ENCODE measurements around the gene NMRK2. TPM values are rescaled to one million over a fixed set of nuclear protein-coding genes. Genes with fewer than 3 reads are reported as not detected.
A peak's percentile ranks its signal among the peaks of the same experiment; 100 is the strongest.

Gene NMRK2
- total RNA-seq, 1 experiment from 2014 or later, result 60.0 TPM

DNA sequence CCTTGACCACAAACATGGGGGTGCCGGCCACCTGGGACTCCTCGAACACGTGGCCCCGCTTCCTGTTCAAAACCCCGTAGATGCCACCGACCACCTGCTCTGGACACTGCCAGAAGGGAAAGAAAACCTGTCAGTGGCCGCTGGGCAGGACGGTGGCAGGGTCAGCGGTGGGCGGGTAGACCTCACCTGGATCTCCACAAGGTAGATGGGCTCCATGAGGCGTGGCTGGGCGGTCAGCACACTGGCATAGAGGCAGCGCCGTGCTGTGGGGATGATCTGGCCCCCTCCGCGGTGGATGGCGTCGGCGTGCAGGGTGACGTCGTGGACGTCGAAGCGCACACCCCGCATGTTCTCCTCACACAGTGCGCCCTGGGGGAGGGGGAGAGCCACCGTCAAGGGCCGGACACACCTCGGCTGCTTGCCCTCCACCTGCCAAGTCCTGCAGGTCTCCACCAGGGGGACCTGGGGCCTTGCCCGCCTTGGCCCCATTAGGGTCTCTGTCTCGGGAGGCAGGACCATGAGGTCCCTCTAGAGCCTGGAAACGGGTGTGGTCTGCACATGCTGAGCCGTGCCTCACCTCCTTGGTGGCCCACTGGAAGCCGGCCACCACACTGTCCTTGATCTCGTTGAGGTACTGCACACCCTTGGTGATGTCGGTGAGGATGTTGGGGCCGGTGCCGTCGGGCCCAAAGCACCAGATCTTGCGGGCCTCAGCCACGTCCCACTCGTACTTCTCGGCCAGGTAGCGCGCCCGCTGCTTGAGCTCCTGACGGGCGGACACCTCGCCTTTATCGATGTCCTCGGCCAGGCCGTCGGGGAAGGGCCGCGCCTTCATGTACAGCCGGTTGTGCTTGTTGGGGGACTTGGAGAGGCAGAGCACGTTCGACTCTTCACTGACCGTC is 44.6 kb downstream of the NMRK2 start:
- Histone ChIP-seq H2BK15ac (ENCODE audit: low read depth, low read length) (no peak overlapping the region), H2BK5ac (ENCODE audit: insufficient read length, low read length) (no peak overlapping the region), H2AFZ (ENCODE audit: low read length) (no peak overlapping the region), H3K9ac (ENCODE audit: extremely low read depth, insufficient read length, low read length) (no peak overlapping the region), H4K91ac (ENCODE audit: insufficient read length, low read depth, low read length) (no peak overlapping the region), H3K18ac (ENCODE audit: insufficient read length, low read depth, low read length) (no peak overlapping the region), H3K14ac (ENCODE audit: insufficient read depth, low read length) (no peak overlapping the region), H3T11ph (ENCODE audit: low read length) (no peak overlapping the region), H3K79me2 (ENCODE audit: insufficient read depth, low read length) (peaks cover 5% of the 10 kb centered on the region; the same call in 1 of the 2 replicates), H2BK120ac (ENCODE audit: low read depth, low read length, poor library complexity, severe bottlenecking) (no peak overlapping the region), H3K4ac (ENCODE audit: low read depth, low read length) (no peak overlapping the region), H2BK20ac (ENCODE audit: low read depth, low read length, poor library complexity, severe bottlenecking) (no peak overlapping the region), H2AK5ac (ENCODE audit: insufficient read length, low read length) (no peak overlapping the region), H3K23me2 (ENCODE audit: insufficient read length, low read depth, low read length, poor library complexity, severe bottlenecking) (no peaks in the 10 kb centered on the region), H4K5ac (ENCODE audit: insufficient read length, low read depth, low read length) (no peak overlapping the region), H4K8ac (replicated peaks; ENCODE audit: insufficient read length, low read depth, low read length) (no peak overlapping the region), H3K23ac (ENCODE audit: insufficient read length, low read depth, low read length) (no peak overlapping the region), H2BK12ac (ENCODE audit: insufficient read length, low read depth, low read length) (no peak overlapping the region), H3K27me3 (ENCODE audit: insufficient read depth, low read length) (no peaks in the 10 kb centered on the region), H3K4me1 (ENCODE audit: insufficient read depth, low read length) (no peaks in the 10 kb centered on the region), H3K79me1 (ENCODE audit: insufficient read depth, low read depth, low read length, poor library complexity, severe bottlenecking) (peaks cover 4% of the 10 kb centered on the region), H3K27ac (ENCODE audit: insufficient read length, low read depth, low read length) (no peak overlapping the region), H4K20me1 (ENCODE audit: control insufficient read depth, insufficient read depth, insufficient read length) (no peaks in the 10 kb centered on the region), H3K56ac (ENCODE audit: insufficient read length, low read depth, low read length) (no peak overlapping the region), H3K4me2 (ENCODE audit: insufficient read depth, insufficient read length, low read length) (no peak overlapping the region), H3K9me3 (ENCODE audit: control insufficient read depth, low read depth, low read length) (no peaks in the 10 kb centered on the region)
- peaks cover 1% of the 10 kb centered on the region for H3K27me3 Mint-ChIP-seq (ENCODE audit: low read depth)
- peak overlapping the region; percentile 62 to 87 (median 69); a peak in 3 of 7 replicates for H3K27ac Mint-ChIP-seq
- peaks cover 4 to 5% of the 10 kb centered on the region in 2 experiments for H3K4me1 Mint-ChIP-seq
- no CpG with 5 or more reads among the region's 59 CpGs for WGBS (ENCODE audit: extremely low coverage, insufficient read length, low lambda C conversion rate)
- DNase-seq, result peak; percentile 59
- H3K4me3 Mint-ChIP-seq, result 0 out of 5 replicates have a peak overlapping the region, but pooled peaks of 1 of the 2 experiments have one; percentile 3
- H3K9me3 Mint-ChIP-seq, result no peaks in the 10 kb centered on the region; a peak in 1 of 5 replicates
- peaks cover 59 to 78% (median 68%) of the 10 kb centered on the region in 3 experiments for H3K36me3 Mint-ChIP-seq (ENCODE audit: insufficient read depth in 1 of 3, low read depth in 3 of 3)
- TF ChIP-seq, protein P1, sequence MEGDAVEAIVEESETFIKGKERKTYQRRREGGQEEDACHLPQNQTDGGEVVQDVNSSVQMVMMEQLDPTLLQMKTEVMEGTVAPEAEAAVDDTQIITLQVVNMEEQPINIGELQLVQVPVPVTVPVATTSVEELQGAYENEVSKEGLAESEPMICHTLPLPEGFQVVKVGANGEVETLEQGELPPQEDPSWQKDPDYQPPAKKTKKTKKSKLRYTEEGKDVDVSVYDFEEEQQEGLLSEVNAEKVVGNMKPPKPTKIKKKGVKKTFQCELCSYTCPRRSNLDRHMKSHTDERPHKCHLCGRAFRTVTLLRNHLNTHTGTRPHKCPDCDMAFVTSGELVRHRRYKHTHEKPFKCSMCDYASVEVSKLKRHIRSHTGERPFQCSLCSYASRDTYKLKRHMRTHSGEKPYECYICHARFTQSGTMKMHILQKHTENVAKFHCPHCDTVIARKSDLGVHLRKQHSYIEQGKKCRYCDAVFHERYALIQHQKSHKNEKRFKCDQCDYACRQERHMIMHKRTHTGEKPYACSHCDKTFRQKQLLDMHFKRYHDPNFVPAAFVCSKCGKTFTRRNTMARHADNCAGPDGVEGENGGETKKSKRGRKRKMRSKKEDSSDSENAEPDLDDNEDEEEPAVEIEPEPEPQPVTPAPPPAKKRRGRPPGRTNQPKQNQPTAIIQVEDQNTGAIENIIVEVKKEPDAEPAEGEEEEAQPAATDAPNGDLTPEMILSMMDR (conservative IDR thresholded peaks at IDR 0.05), result peak; percentile 54
